GM21529 (cell line): ENCODE results near the gene BCAS3.

Source experiments
- ATAC-seq: cut with Tn5 transposase; IDR thresholded peaks from one replicate; pipeline ENCODE4 v1.9.1; 2021; ENCODE audit not compliant: unreplicated experiment

Gene BCAS3

DNA sequence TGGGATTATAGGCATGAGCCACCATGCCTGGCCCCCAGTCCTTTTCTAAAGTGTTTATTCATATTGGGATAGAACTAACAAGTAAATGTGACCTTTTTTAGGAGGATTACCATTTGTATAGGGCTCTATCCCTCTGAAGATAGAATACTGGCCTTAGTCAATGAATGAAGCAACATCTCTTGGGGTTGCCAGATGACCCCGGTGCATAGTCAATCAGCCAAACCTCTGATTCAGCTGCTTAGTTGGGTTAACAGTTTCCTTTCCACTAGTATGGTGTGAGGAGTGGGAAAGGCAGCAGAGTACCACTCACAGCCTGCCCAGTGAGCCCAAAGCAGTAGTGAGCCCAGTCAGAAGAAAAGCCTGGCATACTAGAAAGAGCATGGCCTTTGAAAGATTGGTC is 627.4 kb downstream of the BCAS3 start:
- no peak for ATAC-seq

DNA sequence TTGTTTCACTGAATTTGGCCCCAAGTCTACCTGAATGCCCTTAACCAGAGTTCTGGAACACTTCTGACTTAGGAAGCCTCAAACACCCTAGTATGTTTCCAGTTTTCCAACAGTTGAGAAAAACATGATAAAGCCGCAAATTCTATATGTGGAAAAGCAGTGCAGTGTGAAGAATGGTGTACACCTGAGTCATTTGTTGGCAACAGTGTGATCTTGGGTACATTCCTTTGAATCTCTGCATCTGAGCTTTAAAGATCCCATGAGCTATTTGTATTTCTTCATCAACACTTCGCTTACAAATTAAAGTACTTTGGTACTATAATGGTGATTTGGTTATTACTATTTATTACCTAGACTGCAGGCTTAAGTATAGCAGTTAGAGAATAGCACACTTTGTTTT is 628.4 kb downstream of the BCAS3 start:
- no peak for ATAC-seq

DNA sequence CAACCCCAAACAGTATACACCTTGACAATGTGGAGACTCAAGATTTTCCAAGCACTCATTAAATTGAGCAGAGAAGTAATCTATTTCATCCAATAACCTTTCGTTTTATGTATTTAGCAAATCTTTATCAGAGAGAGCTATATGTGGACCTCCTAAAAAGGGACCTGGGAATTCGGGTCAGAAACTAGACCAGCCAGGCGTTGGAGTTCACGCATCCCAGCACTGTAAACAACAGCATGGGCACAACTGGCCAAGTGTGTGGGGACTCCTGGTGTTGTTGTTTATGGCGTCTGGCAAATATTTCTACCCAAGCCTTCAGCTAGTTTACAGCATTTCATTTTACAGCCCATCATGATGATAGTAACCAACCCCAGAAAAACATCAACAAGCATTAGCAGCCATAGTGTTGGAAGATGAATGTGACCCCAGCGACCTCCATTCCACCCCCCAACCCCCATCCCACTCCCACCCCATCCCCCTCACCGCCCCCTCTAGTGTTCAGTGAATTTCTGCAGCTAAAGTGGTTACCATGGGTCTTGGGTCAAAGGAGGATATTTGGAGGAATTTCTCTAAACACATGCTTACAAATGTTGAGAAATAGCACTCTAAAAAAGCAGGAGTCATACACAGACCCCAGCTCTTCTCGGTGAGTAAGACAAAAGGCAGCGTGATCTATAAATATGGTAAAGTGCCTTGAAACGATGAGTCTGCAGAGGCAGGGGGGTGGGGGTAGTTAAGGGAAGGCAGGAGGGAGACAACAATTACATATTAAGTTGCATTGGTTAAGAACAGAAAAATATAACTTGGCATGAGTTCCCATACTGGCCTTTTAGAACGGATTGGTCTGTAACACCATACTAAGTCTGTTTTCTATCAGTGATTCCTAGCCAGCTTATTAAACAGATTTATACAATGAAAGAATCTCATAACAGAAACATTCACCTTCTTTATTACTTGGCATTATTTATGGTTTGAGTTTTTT is 630.5 kb downstream of the BCAS3 start:
- ATAC-seq, result no peak

DNA sequence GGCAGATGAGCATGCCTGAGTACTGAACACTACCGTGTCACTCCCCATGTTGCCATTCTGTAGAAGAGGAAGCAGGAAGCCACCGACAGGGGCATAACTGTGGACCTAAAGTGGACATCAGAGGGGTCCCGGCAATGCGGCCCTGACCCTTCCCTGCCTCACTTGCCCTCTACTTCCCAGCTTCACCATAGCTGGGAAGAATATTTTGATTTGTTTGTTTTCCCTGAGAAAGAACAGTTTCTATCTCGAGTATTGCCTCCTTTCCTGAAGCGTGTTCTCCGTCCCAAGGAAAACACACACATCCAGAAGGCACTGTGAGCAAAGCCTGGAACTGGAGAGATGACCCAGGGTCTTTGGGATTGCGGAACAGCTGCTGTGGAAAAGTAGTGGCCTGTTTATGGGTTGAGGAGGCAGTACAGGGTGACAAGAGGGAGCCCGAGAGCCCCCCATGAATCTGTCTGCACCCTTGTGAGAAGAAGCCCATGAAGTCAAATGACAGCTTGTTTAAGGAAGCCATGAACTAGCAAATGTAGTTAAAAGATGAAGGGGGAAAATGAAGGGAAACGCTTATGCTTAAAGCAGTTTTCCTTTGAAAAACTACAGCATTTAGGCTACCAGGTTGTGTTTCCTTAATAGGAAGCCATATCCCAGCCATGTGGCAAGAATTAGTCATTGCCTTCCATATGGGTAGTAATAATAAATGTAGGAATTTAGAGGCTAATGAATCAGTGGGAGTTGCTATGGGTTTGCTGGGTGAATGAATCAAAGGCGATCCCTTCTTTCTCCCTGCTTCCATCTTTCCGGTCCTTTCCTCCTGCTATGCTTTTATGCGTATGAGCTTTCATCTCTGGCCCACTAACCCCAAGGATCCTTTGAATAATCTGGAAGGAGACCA is 632.0 kb downstream of the BCAS3 start:
- ATAC-seq, result no peak

DNA sequence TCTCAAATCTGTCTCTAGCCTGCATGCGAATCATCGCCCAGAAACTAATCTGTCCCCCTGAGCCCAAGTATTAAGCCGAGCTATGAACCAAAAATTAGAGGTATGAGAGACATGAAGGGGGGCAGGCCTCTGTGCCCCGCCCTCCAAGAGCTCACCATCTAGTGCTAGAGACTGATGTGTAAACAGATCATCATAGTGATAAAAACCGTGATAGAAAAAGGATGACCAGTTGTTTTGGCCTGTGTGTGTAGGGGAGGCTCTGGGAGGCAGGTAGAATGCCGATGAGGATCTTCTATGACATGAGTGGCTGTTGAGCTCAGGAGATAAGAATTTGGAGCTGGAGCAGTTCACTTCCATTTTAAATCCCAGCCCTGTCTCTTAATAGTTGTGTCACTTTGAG is 632.9 kb downstream of the BCAS3 start:
- ATAC-seq, result no peak

DNA sequence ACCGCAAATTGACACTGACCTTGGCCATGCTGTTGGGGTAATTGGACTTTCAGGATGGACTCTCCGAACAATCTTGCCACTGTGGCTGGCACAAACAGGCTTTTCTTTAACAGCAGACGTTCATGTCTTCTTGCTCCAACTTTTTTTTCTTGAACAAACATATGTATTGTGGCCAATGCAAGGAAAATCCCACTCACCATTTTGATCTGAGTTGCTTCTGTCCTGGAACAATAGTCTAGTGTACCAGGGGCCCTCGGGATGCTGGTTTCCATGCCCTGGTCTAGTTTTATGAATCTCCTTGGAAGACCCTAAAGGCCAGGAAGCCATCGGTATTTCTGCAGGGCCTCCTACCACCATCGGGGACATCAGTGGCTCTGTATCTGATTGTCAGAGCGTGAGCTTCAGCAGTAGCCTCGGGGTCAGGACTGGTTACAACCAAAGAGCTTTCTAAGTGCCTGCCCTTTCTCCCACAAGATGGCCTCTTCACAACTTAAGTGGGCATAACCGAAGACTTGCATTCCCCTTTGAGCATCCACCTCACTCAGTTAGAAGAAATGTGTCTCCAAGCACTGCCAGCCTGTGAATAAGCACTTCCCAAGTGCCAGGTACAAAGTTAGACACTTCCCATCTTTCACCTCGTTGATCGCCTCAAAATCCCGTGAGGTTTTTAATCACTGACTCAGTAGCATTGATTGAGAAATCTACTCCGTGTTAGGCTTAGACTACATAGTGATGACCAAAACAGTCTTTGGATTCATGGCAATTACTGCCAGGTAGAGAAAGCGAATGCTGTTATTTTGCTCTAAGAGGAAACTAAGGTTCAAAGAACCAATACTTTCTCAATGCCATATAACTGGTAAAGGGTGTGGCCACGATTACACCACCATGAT is 635.0 kb downstream of the BCAS3 start:
- no peak for ATAC-seq

DNA sequence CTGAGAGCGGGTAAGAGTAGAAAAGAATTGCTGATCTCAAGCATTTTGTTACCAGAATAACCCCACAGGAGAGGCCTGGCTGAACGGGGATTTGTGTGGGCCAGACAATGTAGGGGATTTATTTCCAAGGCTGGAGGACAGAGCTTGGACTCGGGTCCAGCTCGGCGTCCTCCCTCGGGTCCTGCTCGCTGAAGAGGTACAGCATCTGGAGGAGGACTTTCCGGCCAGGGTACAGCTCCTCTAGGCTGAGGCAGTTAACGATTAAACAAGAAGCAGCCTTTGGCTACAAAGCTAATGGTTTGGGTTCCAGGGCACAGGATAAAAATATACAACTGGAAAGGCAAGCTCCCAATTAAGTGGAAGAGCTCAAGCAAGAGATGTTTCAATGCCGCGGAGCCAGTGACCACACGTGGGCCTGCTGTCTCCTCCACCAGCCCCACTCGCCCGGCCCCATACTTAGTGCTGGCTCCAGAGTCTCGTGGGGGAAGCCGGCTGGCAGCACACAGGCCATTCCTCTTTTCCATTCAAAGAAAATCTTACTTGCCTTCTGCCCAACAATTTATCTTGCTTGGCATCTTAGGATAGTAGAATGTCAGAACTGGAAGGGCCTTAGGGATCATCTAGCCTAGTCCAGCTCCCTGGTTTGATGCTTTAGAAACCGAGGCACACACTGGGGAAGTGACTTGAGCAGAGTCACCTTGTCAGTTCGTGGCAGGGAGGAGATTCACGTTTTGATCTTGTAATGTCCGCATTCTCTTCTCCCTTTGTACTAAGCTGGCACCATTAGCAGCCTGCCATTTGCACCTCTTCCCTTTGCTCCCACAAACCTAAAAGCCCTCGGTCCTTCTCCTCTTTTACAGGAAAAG is 636.0 kb downstream of the BCAS3 start:
- no peak for ATAC-seq

DNA sequence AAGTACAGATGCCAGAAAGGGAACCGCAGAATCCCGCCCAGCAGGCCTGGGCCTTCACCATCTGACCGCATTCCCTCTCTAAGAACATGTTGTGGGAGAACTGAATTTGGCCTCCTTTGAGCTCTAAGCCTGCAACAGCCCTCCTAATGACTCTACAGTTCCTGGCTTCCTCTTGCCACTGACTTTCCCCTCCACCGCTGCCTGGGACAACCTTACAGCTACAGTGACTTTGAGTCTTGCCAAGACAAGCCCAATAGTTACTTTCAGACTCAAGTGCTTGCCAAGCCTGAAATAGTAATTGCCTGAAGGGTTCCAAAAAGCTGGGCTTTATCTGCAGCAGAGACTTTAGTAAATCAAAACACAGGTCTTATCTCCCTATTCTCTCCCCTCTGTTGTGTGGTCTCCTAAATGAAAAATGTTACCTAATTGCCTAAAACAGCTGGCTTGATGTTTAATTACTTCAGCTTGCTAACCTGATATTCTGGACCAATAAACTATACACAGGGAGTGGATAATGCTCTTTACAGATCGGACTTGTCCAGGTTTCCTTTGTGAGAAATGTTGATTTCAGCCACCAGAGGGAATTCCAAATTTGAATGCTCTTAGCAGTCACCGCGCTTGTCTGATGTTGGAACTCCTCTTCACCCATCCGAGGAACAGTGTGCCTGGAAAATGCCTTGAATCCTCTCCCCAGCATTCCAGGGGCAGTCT is 636.9 kb downstream of the BCAS3 start:
- no peak for ATAC-seq

DNA sequence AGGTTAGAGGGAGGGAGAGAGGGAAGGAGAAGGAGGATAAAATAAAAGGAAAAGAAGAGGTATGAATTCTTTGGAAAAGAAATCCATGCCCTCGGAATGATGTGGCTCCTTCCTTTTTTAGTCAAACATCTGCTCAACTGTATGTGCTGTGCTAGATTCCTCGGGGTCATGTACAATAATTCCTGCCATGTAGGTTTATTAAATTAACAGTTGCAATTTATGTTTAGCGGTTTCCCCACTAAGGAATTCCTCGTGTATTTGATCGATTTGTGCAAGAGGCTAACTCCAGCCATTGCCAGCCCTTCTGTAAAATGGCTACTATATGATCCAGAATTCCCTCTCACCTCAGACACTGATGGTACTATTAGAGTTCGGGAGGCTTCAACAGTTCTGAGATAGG is 639.0 kb downstream of the BCAS3 start:
- no peak for ATAC-seq

DNA sequence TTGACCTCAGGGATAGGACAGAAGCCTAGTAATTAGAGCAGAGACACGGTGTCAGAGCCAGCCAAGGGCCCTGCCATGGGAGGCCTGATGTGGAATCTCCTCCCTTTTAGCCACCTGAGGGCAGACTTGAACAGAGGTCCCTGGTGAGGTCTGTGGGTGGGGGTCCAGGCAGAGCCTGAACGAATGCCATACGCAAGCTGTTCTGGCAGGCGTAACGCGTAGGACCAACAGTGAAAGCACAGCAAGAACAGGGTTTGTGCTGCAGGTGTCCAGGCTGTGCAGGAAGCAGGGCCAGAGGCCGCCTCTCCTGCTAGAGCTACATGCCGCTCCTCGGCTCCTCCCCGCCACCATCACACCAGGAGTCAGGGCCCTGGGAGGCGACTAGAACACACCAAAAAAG is 640.1 kb downstream of the BCAS3 start:
- no peak for ATAC-seq

DNA sequence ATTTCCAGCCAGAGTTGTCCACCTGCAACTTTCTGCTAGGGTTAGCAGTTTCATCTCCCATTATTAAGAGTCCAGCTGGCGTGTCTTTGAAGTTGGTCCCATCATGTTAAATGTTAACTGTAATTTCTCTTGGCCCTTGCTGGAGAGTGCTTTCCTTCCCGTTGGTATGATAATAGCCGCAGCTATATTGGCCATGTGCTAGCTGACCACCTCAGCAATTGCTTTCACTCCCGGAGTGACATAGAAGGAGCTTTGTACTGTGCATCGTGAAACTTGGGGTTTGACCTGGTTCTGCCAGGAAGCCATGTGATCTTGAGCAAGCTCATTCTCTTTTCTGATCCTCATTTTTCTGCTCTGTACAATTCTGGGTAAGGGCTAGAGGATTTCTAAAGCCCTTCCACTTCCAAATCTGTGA is 641.0 kb downstream of the BCAS3 start:
- no peak for ATAC-seq

DNA sequence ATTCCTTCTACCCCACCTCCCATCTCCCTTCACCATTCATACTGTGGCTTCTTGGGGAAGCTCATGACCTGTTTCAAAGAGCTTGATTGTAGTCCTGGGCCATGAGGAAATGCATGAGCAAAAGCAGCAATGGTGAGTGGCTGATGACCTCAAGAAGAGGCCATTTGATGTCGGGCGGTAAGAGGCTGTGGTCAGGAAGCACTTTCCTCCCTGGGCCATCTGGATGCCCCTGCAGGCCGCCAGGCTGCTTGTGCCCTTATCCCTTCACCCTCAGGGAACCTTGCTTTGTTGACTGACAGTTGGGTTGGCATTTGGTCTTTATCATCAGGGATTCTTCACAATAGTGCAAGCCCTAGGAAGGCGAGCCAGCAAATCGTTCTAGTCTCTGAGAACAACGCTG is 643.7 kb downstream of the BCAS3 start:
- ATAC-seq, result no peak

DNA sequence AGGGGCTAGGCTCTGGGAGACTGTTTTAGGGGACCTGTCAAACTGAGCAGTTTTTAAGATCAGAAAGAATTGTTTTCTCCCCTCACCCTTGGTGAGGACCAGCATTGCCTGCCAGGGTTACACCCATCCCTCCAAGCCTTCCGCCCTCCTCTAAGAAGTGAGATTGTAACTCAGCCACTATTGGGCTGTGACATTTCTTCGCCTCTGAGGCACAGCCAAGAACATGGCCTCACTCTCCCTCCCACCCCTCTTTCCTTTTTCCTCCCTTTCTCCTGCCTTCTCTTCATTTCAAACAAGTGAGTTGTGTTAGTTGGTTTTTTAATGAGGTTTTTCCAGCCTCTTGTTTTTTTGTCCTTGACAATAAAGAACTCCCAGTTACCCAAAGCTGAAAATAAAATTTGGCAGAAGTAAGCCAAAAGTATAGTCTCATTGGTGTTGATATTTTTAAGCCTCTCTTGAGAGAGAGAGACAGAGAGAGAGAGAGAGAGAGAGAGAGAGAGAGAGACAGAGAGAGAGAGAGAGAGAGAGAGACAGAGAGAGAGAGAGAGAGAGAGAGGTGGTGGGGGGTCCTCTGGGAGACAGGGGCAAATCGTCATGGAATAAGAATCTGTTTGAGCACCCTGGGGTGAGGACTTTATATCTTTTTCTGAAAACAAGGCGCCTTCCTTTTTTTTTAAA is 644.8 kb downstream of the BCAS3 start:
- no peak for ATAC-seq

DNA sequence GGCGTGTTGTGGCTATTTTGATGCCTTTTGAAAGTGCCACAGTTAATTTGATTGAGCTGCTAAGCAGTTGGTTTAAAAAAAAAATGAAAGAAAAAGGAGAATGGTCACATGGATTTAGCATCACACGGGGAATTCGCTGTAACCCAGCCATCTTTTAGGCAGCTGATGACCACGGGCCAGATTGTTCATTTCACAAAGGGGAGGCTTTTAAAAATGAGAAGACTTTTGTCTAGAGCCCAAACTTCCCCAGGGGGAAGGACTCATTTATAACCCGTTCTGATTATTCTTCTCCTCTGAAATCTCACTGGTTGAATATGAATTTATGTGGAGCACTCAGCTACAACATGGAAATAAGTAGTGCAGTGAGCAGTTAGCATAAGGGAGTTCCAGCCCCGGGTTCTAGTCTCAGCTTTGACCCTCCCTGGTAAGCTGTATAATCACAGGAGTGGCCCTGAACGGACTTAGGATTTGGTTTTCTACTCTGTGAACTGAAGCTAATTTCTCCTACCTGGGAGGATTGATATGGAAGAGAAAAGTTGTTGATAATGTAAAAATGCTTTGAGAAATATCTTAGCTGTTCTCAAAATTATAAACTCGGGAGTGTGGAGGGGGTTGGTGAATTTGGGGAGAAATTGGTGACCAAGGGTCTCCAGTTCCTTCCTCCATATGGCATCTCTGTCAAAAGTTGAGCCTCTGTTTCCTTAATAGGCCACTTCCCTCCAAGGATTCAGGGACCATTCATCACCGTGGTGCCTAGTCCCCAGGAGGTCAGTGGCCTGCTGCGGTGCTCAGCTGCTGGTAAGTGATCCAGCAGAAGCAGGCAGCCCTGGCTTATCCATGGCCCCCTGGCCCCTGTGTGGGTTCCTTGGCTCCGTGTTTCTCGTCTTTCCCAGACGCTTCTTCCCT is 645.6 kb downstream of the BCAS3 start:
- ATAC-seq, result no peak

DNA sequence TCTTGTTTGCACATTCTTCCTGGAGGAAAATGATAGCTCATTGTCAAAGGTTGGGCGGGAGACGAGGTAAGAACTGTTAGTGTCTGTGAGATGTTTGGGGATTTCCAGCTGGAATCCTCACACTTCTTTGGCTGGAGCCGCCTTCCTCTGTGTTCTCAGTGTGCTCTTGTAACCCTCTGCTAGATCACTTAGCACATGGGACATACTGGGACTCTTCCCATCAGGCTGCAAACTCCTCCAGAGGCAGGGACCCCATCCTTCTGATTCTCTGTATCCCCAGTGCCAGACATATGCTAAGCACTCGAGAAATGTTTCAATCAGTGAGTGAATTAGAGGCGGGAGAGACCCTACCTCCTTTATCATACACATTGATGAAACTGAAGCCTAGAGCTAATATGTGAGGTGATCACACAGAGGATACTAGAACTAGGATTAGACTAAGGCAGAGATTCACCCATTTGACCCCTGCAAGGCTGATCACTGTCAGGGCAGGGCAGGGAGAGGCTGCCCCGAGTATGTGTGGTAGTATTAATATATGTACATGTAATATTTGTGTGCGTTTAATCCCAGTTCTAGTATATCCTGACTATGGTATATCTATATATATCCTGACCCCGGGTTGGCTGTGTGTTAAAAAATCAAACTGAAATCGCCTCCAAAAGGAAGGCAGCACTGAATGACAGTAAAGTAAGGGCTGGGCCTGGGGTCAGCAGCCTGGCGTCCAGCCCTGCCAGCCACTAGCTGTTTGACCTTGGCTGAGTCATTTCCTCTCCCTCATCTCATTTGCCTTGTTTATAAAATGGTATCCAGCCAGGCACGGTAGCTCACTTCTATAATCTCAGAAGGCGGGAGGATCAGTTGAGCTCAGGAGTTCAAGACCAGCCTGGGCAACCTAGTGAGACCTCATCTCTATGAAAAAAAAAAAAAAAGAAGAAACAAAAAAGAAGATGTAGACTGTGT is 646.5 kb downstream of the BCAS3 start:
- ATAC-seq, result no peak

DNA sequence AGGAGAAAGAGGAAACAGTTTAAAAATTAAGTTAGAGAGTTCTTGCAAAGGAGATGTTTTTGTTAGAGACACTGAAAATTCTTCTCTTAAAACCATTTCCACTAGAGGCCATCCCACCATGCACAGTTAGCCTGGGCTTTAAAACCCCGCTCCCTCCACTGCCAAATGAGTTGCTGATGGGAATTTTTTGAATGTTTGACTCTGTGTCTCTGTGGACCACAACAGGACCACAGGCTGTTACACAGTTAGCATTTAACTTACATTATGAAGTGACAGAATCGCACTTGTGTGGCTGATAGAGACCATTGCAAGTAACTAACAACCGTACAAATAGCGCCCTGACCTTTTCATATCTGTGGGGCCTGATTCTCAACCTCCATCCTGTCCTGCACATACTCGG is 647.3 kb downstream of the BCAS3 start:
- ATAC-seq, result no peak
